Gastrocnemius medialis (tissue), 4 donors: ENCODE results near the gene PCNX2. TPM values are rescaled to one million over a fixed set of nuclear protein-coding genes. Genes with fewer than 3 reads are reported as not detected.
A peak's percentile ranks its signal among the peaks of the same experiment; 100 is the strongest.

Source experiments
- ATAC-seq, 2 donors: fragments of 150-250 bp; one replicate each; pipeline ENCODE4 v1.9.1; 2016
- DNase-seq, 2 donors: peaks; one replicate each; pipeline ENCODE4 v3.0.0-alpha.2; 2019
- H3K27ac ChIP-seq, 4 donors: fragments of 200-600 bp; sonication (generic); 1 replicate in 1 of 4; 2 replicates in 3 of 4; pipeline ENCODE4 v1.5.1; 2016 to 2018; ENCODE audit warnings: mild to moderate bottlenecking in 2 of 4, moderate library complexity in 1 of 4
- H3K27me3 ChIP-seq, 3 donors: fragments of 200-600 bp; sonication (generic) in 2 of 3; 1 replicate in 1 of 3; 2 replicates in 2 of 3; pipeline versions ENCODE4 v1.5.1 to v1.6.0; 2016 to 2019; ENCODE audit warnings: mild to moderate bottlenecking in 1 of 3, moderate library complexity in 1 of 3
- H3K36me3 ChIP-seq, 2 donors: fragments of 200-600 bp; sonication (generic) in 1 of 2; one replicate each; pipeline ENCODE4 v1.5.1; 2017 to 2018
- H3K4me1 ChIP-seq, 2 donors: fragments of 200-600 bp; sonication (generic) in 1 of 2; one replicate each; pipeline ENCODE4 v1.5.1; 2016 to 2017; ENCODE audit warnings: mild to moderate bottlenecking in 2 of 2
- H3K4me3 ChIP-seq, 4 donors: fragments of 200-600 bp; sonication (generic) in 3 of 4; 1 replicate in 1 of 4; 2 replicates in 3 of 4; pipeline ENCODE4 v1.5.1; 2016 to 2019; ENCODE audit warnings: mild to moderate bottlenecking in 2 of 4
- H3K9me3 ChIP-seq, 3 donors: fragments of 200-600 bp; sonication (generic) in 2 of 3; 1 replicate in 1 of 3; 2 replicates in 2 of 3; pipeline ENCODE4 v1.5.1; 2016 to 2019
- CTCF ChIP-seq, 5 experiments: fragments of 450-650 bp in 3 of 5; fragments of 200-600 bp in 2 of 5; sonication (generic) in 2 of 5; IDR thresholded peaks in 4 of 5; conservative IDR thresholded peaks in 1 of 5; 1 replicate in 4 of 5; 2 replicates in 1 of 5; pipeline ENCODE4 v1.5.1; 2016 to 2019; ENCODE audit warnings: antibody characterized with exemption in 5 of 5, mild to moderate bottlenecking in 3 of 5, moderate library complexity in 3 of 5
- POLR2A ChIP-seq, 2 donors: fragments of 450-650 bp; IDR thresholded peaks; one replicate each; pipeline ENCODE4 v1.6.1; 2017; ENCODE audit warnings: antibody characterized with exemption in 2 of 2, mild to moderate bottlenecking in 2 of 2, moderate library complexity in 2 of 2
- in situ Hi-C, 4 donors: fragments of 200-750 bp; cut with MboI; loops; one replicate each; pipeline versions ENCODE4 v1.15.0 to v1.8.0; 2017; ENCODE audit warnings: low sequenced_read_pairs in 4 of 4
- intact Hi-C: fragments of 100-400 bp; cut with DNase I; formaldehyde crosslinking; loops from one replicate; pipeline ENCODE4 v1.15.1; 2023; ENCODE audit warnings: low total_unique reads
- total RNA-seq, 4 donors: library from RNA; depleted of rRNA; stranded (reverse); fragments of >200 nt; gene quantifications; one replicate each; pipeline versions ENCODE4 v1.1.0 to v1.2.3, GENCODE V29; 2016

PCNX2 gene
- total RNA-seq, 4 donors from 2014 or later, result 0.34 to 5.6 (median 1.9) TPM

DNA sequence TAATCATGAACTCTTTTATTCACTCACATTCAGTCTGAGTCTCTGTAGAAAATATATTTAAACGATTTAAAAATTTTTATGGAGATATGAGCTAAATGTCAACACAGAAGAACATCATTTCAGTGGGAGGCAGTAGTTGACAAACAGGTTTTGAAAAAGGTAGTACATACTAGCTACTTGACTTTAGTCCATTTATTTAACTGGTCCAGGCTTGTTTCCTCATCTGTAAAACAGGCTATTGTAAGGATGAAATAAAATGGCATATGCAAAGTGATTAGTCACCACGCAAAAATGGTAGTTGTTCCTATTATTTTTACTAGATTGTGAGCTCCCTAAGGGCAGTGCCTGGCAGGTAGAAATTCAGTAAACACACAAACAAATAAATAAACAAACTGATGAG lies 270.0 kb downstream of the PCNX2 start:
- no peak for DNase-seq
- ATAC-seq, result no peak
- Histone ChIP-seq H3K36me3 (no peaks in the 10 kb centered on the region), H3K27ac (no peak overlapping the region), H3K4me1 (peaks cover 0 to 4% of the 10 kb centered on the region in 2 donors), H3K9me3 (no peaks in the 10 kb centered on the region), H3K27me3 (no peaks in the 10 kb centered on the region), H3K4me3 (no peak overlapping the region)
- in situ Hi-C loops, result loop anchor here in 3 of 4 donors (10.0 kb wide), 1 partner anchor 391 kb away; the partner anchor contains the start of gene SIPA1L2 (in 3 of the 3)
- TF ChIP-seq POLR2A (IDR thresholded peaks at IDR 0.05) (no peak), CTCF (IDR thresholded peaks at IDR 0.05 in 4 of 5, conservative IDR thresholded peaks at IDR 0.05 in 1 of 5) (no peak)
- intact Hi-C loops, result loop anchor here (2.0 kb wide), 1 partner anchor 395 kb away; the partner anchor contains the start of gene SIPA1L2

DNA sequence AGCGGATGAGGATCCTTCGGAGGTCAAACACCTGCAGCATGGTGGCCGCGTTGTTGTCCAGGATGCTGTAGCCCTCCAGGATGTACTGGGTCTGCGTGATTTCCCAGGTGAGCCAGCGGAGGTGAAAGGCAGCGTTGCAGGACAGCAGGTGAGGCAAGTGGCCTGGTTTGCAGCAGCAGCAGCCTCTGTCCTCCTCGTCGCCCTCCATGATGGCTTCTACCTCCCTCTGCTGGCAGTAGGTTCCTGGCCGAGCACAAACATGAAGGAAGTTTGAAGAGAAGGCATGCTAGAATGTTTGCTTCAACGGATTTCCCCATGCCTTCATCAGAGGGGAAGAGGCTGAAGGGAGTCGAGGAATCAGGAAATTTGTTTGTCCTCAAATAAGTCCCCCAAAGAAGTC lies 270.4 kb downstream of the PCNX2 start:
- ATAC-seq (no peak), DNase-seq (peak; percentile 11 to 17)
- no peaks in the 10 kb centered on the region for H3K9me3 ChIP-seq
- H3K36me3 ChIP-seq, result no peaks in the 10 kb centered on the region
- no peak overlapping the region for H3K4me3 ChIP-seq
- H3K4me1 ChIP-seq, result peaks cover 0 to 4% of the 10 kb centered on the region in 2 donors
- TF ChIP-seq CTCF (IDR thresholded peaks at IDR 0.05 in 4 of 5, conservative IDR thresholded peaks at IDR 0.05 in 1 of 5), result peak in 3 of 5 experiments; percentile 17 to 63 (median 62)
- TF ChIP-seq POLR2A (IDR thresholded peaks at IDR 0.05), result no peak
- no peak overlapping the region for H3K27ac ChIP-seq
- in situ Hi-C loops (loop anchor here in 3 of 4 donors (10.0 kb wide), 1 partner anchor 390 kb away; the partner anchor contains the start of gene SIPA1L2 (in 3 of the 3)), intact Hi-C loops (loop anchor here (2.0 kb wide), 1 partner anchor 394 kb away; the partner anchor contains the start of gene SIPA1L2)
- H3K27me3 ChIP-seq, result no peaks in the 10 kb centered on the region

- TF ChIP-seq CTCF (IDR thresholded peaks at IDR 0.05 in 4 of 5, conservative IDR thresholded peaks at IDR 0.05 in 1 of 5), result no peak
- TF ChIP-seq POLR2A (IDR thresholded peaks at IDR 0.05), result no peak
- no peaks in the 10 kb centered on the region for H3K9me3 ChIP-seq
- DNase-seq, result no peak
- H3K4me1 ChIP-seq, result peaks cover 0 to 4% of the 10 kb centered on the region in 2 donors
- no peak overlapping the region for H3K27ac ChIP-seq
- H3K27me3 ChIP-seq, result no peaks in the 10 kb centered on the region
- ATAC-seq, result no peak
- no peak overlapping the region for H3K4me3 ChIP-seq
- in situ Hi-C loops (loop anchor here in 3 of 4 donors (10.0 kb wide), 1 partner anchor 389 kb away; the partner anchor contains the start of gene SIPA1L2 (in 3 of the 3)), intact Hi-C loops (loop anchor here (2.0 kb wide), 1 partner anchor 393 kb away; the partner anchor contains the start of gene SIPA1L2)
- H3K36me3 ChIP-seq, result no peaks in the 10 kb centered on the region
Observed at GRCh38 chr1:233024199-233024598, 271.3 kb downstream of the PCNX2 start.

- Histone ChIP-seq H3K27ac (no peak overlapping the region), H3K36me3 (no peaks in the 10 kb centered on the region), H3K9me3 (no peaks in the 10 kb centered on the region), H3K4me1 (peaks cover 0 to 4% of the 10 kb centered on the region in 2 donors), H3K4me3 (no peak overlapping the region), H3K27me3 (no peaks in the 10 kb centered on the region)
- intact Hi-C loops (no loop called here), in situ Hi-C loops (loop anchor here in 3 of 4 donors (10.0 kb wide), 1 partner anchor 387 kb away; the partner anchor contains the start of gene SIPA1L2 (in 3 of the 3))
- no peak for ATAC-seq
- DNase-seq, result no peak
- TF ChIP-seq CTCF (IDR thresholded peaks at IDR 0.05 in 4 of 5, conservative IDR thresholded peaks at IDR 0.05 in 1 of 5) (no peak), POLR2A (IDR thresholded peaks at IDR 0.05) (no peak)
Observed at GRCh38 chr1:233022246-233022645, 273.3 kb downstream of the PCNX2 start.
